ENCODE results near the gene HERPUD1.
A peak's percentile ranks its signal among the peaks of the same experiment; 100 is the strongest.
"Not testable (repeated sequence)": the region's sequence is repeated elsewhere in the genome, so short reads cannot be mapped to it uniquely, and the experiment has no call there.

The HERPUD1 gene

GRCh38 chr16:56931892-56932720 lies at the start of gene HERPUD1:
TSS of gene HERPUD1 (plus strand) at chr16:56932142. CDS start at chr16:56932245, 103 bp downstream.
- peak; percentile 95 for DNase-seq

GRCh38 chr16:56883586-56883985 lies 48.4 kb upstream of the HERPUD1 start:
- DNase-seq, result no peak

GRCh38 chr16:56884026-56884582 lies 47.8 kb upstream of the HERPUD1 start:
- no peak for DNase-seq

GRCh38 chr16:56884929-56885328 lies 47.0 kb upstream of the HERPUD1 start:
- not testable (repeated sequence) for DNase-seq

- no peak for DNase-seq
Measured at GRCh38 chr16:56885446-56886162, 46.3 kb upstream of the HERPUD1 start.

- DNase-seq, result no peak
Measured at GRCh38 chr16:56886296-56886695, 45.6 kb upstream of the HERPUD1 start.

GRCh38 chr16:56886826-56887225 lies 45.1 kb upstream of the HERPUD1 start:
- no peak for DNase-seq

- DNase-seq, result no peak
Measured at GRCh38 chr16:56888806-56889205, 43.1 kb upstream of the HERPUD1 start.

GRCh38 chr16:56889206-56889605 lies 42.7 kb upstream of the HERPUD1 start:
- no peak for DNase-seq

- DNase-seq, result no peak
Measured at GRCh38 chr16:56891685-56892084, 40.3 kb upstream of the HERPUD1 start.

- DNase-seq, result no peak
Measured at GRCh38 chr16:56892705-56893104, 39.2 kb upstream of the HERPUD1 start.

- no peak for DNase-seq
Measured at GRCh38 chr16:56894331-56894917, 37.5 kb upstream of the HERPUD1 start.

GRCh38 chr16:56895813-56896212 lies 36.1 kb upstream of the HERPUD1 start:
- no peak for DNase-seq

- no peak for DNase-seq
Measured at GRCh38 chr16:56896244-56896643, 35.7 kb upstream of the HERPUD1 start.

- peak; percentile 1 for DNase-seq
Measured at GRCh38 chr16:56897026-56897799, 34.7 kb upstream of the HERPUD1 start.

- DNase-seq, result no peak
Measured at GRCh38 chr16:56898847-56899246, 33.1 kb upstream of the HERPUD1 start.

- no peak for DNase-seq
Measured at GRCh38 chr16:56903866-56904265, 28.1 kb upstream of the HERPUD1 start.

GRCh38 chr16:56907401-56907800 lies 24.5 kb upstream of the HERPUD1 start:
- DNase-seq, result no peak

- no peak for DNase-seq
Measured at GRCh38 chr16:56909527-56909979, 22.4 kb upstream of the HERPUD1 start.

GRCh38 chr16:56910112-56910511 lies 21.8 kb upstream of the HERPUD1 start:
- DNase-seq, result no peak

- DNase-seq, result no peak
Measured at GRCh38 chr16:56910654-56911539, 21.0 kb upstream of the HERPUD1 start.

All from NCI-H345 (cell line).